Stimulated activated CD8-positive, alpha-beta memory T cell treated with anti-CD3 and anti-CD28 coated beads, Interleukin-4, amount 100 ng/mL, for 4 hours (primary cell): Measurements from ENCODE around the gene RCAN2.
"Not testable (repeated sequence)": the region's sequence is repeated elsewhere in the genome, so short reads cannot be mapped to it uniquely, and the experiment has no call there.

Experiments used
- DNase-seq, 2 donors: peaks; one replicate each; pipeline ENCODE4 v3.0.0-alpha.2; 2020; ENCODE audit warnings: low read depth in 2 of 2, low spot score in 1 of 2

Gene RCAN2

DNA sequence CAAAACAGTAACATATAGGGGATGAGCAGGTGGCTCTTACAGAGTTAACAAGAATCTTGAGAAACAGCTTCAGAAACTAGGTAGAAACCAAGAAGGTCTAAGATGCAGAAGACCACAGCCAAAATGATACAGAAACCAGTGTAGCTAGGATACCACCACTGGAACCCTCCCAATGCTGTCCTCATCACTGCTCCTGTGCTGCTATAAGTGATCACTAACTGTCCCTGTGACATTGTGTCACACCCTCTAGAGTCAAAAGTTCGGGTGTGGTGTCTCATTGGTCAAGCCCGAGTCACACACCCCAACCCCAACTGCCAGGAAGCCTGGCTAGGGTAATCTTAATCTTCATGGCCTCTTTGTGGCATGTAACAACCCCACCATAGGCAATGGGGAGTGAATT is 153.1 kb downstream of the RCAN2 start:
- DNase-seq, result no peak

DNA sequence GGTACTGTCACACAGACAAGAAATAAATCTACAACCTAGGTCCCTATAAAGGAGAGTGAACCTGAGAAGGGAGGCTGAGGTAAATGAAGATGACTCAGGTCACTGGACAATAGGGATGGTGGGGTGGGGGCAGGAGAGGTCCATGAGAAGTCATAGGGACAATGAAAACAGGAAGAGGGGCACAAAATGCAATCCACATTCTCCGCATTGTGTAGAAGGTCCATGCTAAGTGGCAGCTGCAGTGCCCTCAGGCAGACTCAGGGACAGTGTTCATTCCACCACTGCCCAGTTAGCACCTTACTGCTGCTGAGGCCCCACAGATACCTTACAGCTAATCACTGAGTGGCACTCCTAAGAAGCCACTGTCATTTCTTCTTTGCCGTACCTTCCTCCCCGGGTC is 156.8 kb downstream of the RCAN2 start:
- no peak for DNase-seq

DNA sequence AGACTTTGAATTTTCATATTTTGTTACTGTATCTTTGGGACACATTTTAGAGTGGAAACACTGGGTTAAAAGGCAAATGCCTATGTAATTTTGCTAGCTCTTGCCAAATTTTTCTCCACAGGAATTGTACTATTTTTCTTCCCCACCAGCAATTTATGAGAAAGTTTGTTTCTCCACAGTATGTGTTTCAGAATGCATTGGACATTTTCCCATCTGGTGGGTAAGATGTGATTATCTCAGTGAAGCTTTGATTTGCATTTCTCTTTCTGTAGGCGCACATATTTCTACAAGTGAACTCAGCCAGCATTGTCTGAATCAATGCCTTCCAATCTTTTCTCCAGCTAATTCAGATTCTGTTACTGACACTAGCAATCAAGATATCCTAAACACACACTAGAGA is 157.8 kb downstream of the RCAN2 start:
- no peak for DNase-seq

GRCh38 chr6:46332448-46332847 is 158.8 kb downstream of the RCAN2 start:
- DNase-seq, result not testable (repeated sequence)

DNA sequence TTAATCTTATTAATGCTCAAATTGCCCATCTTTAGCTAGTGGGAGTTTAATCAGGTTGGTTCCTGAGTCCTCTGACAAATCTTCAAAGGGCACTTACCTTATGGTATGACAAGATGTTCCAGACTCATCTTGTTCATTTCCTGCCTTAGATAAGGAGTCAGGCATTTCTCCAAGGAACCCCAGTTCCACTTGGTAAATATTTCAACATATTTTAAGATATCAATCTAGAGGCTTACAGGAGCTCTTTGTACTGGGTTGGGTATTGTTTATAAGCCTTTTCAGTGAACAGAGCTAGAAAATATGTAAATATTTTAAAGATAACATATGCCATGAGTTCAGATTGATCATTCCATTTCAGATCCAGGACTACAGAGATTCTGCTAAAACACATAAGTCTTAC is 159.8 kb downstream of the RCAN2 start:
- no peak for DNase-seq

DNA sequence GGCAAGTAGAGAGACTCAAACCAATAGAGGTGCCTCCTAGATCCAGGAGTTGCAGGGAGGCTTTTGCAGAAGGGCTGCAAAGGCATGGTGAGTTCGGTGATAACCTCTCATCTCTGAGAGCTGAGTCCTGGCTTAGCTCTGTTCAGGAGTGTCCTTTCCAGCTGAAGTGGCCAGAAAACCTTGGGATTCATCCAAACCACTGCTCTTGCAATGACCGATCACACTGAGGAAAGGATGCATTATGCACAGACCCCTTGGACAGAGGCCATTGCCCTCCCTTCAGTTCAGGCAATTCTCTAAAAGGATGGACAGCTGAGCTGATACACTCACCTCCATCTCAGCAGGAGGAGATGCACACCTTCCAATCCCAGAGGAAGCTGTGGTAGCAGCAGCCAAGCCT is 161.7 kb downstream of the RCAN2 start:
- DNase-seq, result no peak

GRCh38 chr6:46327779-46328178 is 163.5 kb downstream of the RCAN2 start:
- DNase-seq, result no peak

DNA sequence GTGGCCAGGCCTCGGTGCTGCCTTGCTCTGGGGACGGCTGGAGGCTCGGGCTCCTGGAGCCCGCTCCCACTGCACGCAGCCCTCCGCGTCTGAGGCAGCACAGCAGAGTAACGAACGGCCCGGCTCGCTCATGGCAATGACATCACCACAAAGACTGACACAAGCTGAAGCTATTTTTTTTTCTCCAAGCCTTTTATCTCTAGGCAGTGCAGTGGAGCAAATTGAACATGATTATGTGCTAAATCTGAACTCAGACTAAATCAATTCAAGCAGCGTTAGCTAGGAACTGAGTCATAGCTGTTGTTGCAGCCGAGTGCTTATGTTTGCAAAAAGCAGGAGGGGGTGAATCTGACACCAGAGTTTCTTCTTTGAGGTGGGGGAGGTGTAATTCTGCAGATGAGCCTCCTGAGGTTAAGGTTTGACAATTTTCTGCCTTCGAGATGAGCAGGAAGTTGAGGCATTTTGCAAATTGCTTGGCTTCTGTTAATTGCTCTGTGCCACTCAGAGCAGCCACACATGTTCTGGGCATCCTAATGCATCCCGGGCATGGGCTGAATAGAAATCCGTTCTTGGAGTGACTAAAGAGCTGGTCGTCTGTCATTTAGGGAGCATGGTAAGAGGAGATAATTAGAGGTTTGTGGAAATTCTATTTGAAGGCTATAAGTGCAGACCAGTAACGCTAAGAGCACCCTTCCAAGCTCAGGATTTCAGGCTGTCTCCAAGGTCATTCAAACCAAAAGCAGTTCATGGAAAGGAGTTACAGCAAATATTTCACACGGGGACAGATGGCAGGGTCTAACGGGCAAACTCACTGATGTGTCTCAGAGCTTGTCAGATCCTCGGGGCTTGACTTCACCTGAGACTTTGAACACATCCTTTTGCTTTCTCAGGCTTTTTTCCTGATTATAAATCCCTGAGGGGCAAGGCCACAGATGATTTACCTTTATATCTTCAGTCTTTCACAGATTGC is 165.4 kb downstream of the RCAN2 start:
- no peak for DNase-seq

- no peak for DNase-seq
Measured at GRCh38 chr6:46324706-46325105, 166.5 kb downstream of the RCAN2 start.

DNA sequence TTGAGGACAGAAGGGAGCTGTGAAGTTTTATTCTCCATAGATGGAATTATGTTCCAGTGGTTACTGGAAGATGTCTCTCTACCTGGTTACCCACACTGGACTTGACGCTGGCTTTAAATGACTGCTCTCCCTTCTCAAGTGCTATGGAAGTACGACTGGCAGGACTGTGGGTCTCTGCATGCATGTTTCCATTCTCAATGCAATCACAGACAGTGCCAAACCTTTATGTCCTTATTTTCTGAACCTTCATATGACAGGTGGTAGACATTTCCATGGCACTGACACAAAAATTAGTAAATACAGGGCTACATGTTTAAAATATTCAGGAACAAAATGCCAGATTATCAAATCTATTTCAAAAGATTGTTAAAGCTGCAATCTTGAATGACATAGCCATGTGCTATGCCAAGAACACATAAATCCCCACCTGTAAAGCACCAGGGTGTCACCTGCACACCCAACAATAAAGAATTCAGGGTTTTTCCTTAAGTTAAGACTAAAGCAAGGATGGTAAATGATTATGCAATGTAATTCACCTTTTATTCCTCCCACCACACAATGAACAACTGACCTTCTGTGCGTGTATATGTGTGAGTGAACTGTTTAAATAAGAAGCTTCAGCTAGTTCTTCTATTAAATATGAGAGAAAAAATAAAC is 167.2 kb downstream of the RCAN2 start:
- no peak for DNase-seq

DNA sequence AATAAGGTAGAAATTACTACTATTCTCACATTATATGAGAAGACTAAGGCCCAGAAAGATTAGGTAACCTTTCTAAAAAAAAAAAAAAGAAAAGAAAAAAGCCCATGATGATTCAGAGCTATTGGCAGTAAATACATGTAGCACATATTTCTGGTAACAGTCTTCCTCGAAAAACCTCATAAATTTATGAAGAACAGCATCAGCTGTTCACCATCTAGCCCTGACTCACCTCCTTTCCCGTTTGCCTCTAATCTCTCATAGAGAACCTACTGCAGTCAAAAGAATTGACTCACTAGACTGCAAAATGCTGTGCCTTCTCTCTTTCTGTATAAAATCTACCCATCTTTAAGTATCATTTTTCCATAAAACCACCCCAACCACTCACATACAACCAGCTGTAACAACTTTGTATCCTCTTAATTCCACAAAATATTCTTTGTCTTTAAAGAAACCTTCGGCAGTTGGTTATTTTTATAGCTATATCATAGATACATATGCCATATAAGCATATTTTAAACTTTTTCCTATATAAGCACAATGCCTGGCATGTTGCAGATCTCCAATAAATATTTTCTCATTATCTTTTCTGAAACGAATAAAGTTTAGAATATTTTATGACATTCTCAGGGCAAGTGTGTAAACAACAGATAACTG is 167.8 kb downstream of the RCAN2 start:
- DNase-seq, result no peak

- no peak for DNase-seq
Measured at GRCh38 chr6:46320505-46320904, 170.7 kb downstream of the RCAN2 start.

DNA sequence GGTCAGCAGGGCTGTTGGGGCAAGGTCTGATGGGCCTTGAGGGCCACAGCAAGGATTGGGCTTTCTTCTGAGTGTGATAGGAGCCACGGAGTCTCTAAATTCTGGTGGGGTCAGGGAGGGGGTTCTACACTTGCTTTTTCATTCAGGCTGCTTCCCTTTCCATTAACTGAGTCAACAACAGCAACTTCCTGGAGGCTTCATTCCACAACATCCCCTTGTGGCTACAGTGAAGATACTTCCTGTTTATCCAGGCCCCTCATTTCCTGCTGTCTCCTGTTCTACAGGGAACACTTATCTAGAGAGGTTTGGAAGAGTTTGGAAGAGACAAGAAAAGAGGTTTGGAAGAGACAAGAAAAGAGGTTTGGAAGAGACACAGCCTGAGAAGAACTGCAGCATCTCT is 175.7 kb downstream of the RCAN2 start:
- DNase-seq, result no peak

GRCh38 chr6:46312654-46313053 is 178.6 kb downstream of the RCAN2 start:
- no peak for DNase-seq

- DNase-seq, result no peak
Measured at GRCh38 chr6:46310196-46310595, 181.1 kb downstream of the RCAN2 start.

DNA sequence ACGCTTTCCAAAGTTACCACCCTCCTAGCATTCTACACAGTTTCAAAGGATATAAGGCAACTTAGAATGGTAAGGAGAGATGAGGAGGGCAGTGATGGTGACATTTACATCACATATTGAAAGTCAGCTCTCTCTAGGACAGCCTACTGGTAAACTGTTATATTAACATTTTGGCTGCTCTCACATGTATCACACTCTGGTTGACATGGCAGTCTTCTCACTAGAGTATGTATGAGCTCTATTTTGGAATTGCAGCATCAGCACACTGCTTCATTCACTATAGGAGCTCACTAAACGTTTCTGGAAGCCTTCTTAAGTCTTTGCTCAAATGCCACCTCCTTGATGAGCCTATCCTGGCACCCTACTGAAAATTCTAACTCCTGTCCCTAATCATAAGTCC is 184.8 kb downstream of the RCAN2 start:
- DNase-seq, result no peak

DNA sequence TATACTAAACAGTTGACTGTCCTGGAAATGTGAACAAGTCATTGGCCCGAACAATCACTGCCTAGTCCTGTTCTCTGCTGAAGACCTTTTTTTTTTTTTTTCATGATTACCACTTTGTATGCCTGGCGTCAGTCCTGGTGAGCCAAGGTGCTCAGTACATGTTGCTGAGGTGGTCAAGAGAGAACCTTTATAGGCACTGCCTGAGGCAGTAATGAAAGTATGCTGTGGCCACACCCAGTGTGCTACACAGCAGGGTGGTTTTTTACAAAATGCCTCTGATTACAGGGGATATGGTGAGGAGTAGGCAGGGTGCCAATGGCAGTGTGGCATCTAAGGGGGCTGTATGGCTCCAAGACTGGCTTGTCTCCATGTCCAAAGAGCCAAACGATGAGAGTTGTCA is 185.4 kb downstream of the RCAN2 start:
- DNase-seq, result no peak

GRCh38 chr6:46305236-46305635 is 186.0 kb downstream of the RCAN2 start:
- DNase-seq, result no peak

- DNase-seq, result no peak
Measured at GRCh38 chr6:46302816-46303215, 188.4 kb downstream of the RCAN2 start.

DNA sequence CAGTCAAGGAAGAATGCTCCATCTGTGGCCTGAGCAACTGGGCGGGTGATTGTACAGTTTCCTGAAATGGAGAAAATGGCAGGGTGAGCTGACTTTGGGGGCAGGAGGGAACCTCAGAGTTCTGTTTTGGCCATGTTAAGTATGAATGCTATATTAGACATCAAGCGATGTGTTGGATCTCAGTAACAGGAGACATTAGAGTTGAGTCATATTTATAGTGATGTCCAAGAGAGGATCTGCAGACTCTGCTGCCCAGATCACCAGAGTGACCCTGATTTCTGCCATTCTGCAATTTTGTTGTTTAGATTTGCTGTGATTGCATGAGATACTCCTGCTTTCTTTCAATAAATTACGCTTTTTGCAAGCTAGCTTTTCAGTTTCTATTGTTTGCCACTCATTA is 189.1 kb downstream of the RCAN2 start:
- DNase-seq, result no peak

DNA sequence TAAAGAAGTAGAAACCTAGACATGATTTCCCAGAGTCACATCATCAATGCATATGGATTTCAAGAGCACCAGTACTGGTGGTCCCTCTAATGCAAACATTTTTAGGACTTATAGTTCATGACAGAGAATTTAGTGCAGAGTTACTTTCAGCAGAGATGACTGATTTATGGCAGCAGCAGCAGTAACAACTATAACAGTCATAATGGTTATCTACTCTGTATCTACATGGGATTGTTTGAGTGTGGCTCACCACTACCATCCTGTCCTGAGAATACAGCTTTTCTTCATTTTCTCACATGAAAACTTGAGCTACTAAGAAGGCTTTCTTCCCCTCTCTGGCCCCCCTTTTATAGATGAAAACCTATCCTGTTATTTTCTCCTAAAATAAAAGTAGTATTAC is 192.0 kb downstream of the RCAN2 start:
- no peak for DNase-seq

DNA sequence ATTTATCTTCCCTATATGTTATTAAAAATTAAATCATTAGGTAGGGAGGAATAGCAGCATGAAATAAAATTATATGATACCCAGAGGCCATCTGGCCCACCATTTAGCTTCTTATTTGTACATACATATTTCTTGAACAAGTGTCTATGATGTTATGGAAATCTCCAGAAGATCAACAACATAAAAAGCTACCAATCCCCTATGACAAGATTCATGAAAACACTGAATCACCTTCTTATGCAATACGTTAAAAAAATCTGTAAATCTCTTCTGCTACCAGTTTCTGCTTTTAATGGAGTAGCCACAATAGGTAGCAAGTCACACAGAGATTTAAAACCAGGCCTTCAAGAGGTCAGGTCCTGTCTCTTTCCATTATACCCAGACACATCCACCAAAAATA is 194.7 kb downstream of the RCAN2 start:
- DNase-seq, result no peak
